22Rv1 (cell line): ENCODE results near the gene DNAJC15.

Source experiments
- H3K27ac ChIP-seq: fragments of 450-650 bp; 2 replicates; pipeline ENCODE4 v1.5.1; 2017
- ZFX ChIP-seq: fragments of 450-650 bp; IDR thresholded peaks from 2 replicates; pipeline ENCODE4 v1.6.1; 2017; ENCODE audit warnings: antibody characterized with exemption, borderline replicate concordance
- TF ChIP-seq, protein P1 (sequence below): fragments of 450-650 bp; IDR thresholded peaks from 2 replicates; pipeline ENCODE4 v1.5.1; 2017; ENCODE audit warnings: mild to moderate bottlenecking

DNAJC15 gene

DNA sequence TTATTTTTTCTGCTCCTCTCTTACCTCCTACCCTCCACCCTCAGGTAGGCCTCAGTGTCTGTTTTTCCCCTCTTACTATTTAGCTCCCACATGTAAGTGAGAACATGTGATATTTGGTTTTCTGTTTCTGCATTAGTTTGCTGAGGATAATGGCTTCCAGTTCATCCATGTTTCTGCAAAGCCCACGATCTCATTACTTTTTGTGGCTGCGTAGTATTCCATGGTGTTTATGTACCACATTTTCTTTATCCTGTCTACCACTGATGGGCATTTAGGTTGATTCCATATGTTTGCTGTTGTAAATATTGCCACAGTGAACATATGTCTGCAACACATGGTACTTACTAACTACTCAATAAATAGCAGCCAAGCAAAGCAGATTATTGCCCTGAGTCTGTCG is 56.8 kb downstream of the DNAJC15 start:
- TF ChIP-seq ZFX: no peak
- TF ChIP-seq, protein P1, sequence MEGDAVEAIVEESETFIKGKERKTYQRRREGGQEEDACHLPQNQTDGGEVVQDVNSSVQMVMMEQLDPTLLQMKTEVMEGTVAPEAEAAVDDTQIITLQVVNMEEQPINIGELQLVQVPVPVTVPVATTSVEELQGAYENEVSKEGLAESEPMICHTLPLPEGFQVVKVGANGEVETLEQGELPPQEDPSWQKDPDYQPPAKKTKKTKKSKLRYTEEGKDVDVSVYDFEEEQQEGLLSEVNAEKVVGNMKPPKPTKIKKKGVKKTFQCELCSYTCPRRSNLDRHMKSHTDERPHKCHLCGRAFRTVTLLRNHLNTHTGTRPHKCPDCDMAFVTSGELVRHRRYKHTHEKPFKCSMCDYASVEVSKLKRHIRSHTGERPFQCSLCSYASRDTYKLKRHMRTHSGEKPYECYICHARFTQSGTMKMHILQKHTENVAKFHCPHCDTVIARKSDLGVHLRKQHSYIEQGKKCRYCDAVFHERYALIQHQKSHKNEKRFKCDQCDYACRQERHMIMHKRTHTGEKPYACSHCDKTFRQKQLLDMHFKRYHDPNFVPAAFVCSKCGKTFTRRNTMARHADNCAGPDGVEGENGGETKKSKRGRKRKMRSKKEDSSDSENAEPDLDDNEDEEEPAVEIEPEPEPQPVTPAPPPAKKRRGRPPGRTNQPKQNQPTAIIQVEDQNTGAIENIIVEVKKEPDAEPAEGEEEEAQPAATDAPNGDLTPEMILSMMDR: no peak
- no peak overlapping the region for H3K27ac ChIP-seq

DNA sequence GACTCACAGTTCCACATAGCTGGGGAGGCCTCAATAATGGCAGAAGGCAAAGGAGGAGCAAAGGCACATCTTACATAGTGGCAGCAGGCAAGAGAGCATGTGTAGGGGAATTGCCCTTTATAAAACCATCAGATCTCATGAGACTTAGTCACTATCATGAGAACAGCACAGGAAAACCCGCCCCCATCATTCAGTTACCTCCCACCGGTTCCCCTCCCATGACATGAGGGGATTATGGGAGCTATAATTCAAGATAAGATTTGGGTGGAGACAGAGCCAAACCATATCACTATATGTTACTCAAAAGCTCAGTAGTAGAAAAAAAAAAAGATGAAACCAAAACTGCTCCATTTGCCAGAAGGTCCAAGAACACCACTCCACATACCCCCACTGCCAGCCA is 58.5 kb downstream of the DNAJC15 start:
- no peak overlapping the region for H3K27ac ChIP-seq
- no peak for TF ChIP-seq ZFX
- TF ChIP-seq, protein P1: no peak

DNA sequence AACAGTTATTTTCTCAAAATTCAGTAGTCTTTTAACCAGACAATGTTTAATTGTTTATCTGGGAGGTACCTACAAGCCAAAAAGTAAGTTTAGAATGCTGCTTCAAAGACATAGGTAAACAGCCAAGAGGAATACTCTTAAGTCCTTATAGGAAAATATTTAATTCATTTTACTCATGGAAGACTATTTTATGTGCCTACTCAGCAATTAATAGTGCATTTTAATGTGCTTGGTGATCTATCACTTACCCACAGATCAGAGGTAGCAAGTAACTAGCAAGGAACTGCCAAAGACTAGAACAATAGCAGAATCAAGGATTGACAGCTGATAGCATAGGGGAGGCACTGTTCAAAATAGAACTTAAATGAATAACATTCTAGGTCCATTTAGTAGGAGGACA is 60.4 kb downstream of the DNAJC15 start:
- TF ChIP-seq ZFX: no peak
- TF ChIP-seq, protein P1: no peak
- H3K27ac ChIP-seq: no peak overlapping the region

DNA sequence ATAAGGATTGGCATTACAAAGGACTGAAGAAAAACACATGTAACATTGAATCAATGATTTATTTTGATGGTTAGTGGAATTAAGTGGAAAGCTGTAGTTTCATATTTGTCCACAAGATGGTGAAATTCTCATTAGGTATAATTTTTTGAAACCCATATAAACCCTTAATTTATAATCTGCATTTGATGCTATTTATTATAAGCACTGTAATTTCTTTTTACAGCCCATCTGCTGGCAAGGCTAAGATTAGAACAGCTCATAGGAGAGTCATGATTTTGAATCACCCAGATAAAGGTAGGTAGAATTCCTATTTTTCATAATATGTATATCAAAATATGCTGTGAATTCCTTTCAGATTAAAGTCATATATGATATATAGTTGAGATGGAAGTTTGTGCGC is 62.2 kb downstream of the DNAJC15 start:
- TF ChIP-seq ZFX: no peak
- TF ChIP-seq, protein P1: peak; percentile 76
- no peak overlapping the region for H3K27ac ChIP-seq

DNA sequence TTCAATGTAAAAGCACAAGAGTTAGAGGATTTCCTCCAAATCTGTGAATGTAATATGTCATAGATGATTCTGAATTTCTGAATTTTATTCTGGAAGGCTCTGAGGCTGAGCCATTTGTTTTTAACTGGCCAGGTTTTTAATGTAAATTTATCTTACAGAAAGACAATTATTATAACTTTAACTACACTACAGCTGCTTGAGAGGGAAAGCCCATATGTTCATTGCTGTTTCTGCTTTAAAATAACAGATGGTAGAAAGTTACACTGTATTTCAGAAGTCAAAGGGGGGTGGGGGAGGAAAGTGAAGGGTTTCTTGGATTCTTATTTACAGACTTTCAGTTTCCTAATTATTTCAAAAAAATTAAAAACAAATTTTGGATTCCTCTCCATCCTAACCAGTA is 62.8 kb downstream of the DNAJC15 start:
- no peak for TF ChIP-seq ZFX
- H3K27ac ChIP-seq: no peak overlapping the region

DNA sequence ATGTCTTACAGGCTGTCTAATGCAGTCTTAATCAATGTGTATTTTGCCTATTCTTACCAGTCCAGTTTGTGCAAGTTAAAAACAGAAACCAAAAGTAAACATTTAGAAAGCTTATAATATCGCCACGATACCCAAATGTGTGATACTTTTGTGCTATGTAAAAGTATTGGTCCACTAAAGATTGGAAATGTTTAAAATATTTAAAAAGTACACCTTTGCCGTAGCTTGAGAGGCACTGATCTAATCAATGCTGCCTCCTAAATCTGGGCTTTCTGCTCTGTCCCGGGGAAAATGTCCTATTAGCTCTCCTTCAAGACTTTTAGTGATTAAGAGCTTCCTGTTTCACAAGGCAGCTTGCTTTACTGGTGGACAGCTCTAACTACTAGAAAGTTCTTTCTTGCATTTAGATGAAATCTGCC is 64.7 kb downstream of the DNAJC15 start:
- no peak for TF ChIP-seq ZFX
- TF ChIP-seq, protein P1: no peak
- no peak overlapping the region for H3K27ac ChIP-seq

DNA sequence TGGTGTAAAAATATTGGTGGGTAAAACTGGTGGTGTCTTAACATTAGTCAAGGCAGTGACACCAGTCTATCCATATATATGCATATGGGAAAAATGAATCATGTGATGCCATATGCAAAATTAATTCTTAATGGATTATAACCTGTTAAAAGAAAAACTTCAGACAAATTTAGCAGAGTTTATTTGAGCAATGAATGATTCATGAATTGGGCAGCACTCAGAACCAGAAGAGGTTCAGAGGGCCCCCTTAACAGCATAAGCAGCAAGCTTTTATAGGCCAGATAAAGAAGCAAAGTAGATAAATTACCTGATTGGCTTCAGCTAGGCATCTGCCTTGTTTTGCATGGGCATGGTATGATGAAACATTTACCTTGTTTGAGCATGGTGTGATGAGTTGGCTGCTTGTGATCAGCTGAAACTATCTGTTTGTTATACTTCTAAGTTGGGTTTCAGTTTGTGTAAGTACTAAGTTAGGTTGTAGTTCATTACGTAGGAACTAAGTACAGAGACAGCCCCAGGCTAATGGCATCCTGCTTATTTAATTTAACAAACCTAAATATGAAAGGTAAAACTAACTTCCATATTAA is 66.6 kb downstream of the DNAJC15 start:
- no peak for TF ChIP-seq ZFX
- TF ChIP-seq, protein P1: no peak
- no peak overlapping the region for H3K27ac ChIP-seq

DNA sequence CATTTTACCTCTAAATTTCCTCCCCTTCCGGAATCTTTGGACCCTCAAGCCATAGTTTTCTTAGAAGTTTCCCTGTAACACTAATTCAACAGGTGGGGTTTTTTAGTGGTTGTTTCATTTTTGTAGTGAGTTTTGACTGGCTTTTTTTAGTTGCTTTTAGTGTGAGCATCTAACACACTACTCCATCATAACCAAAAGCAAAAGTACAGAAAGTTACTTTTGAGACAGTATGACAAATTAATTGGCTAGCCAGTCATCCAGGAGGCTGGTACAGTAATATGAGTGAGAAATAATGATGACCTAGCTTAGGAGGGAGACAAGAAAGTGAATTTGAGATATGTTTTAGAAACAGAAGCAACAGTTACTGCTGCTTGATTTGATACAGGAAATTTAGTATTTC is 71.5 kb downstream of the DNAJC15 start:
- TF ChIP-seq, protein P1: no peak
- TF ChIP-seq ZFX: no peak
- no peak overlapping the region for H3K27ac ChIP-seq
